SH-SY5Y (cell line): Measurements from ENCODE around the gene DCUN1D2.

Source experiments
- GATA2 ChIP-seq: IDR thresholded peaks from 2 replicates; pipeline ENCODE4 v1.6.1; 2011; ENCODE audit warnings: mild to moderate bottlenecking, low read depth, low read length
- GATA3 ChIP-seq: IDR thresholded peaks from 2 replicates; pipeline ENCODE4 v1.6.1; 2011; ENCODE audit warnings: low read depth, mild to moderate bottlenecking, low read length, moderate library complexity

DNA sequence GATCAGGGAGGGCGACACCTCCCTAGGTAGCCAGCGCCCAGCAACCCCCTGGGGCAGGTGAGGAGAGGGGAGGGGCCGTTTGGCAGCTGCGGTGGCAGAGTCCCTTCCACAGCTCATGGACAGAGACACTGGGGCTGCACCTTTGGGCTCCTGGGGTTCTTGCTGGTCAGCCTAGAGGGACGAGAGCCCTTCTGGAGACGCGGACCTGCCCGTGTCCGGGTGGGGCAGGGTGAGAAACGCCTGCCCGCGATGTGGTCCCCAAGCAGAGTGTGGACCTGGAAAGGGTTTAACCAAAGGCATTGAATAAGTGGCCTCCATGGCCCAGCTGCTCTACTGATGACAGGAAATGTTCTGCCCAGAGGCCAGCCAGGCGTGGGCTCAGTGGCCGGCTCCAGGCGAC lies 75.5 kb downstream of the DCUN1D2 start:
- TF ChIP-seq GATA3 (no peak), GATA2 (no peak)
